Measurements from ENCODE around the gene SLFN12L. TPM values are rescaled to one million over a fixed set of nuclear protein-coding genes. Genes with fewer than 3 reads are reported as not detected.
A peak's percentile ranks its signal among the peaks of the same experiment; 100 is the strongest.

Gene SLFN12L
- total RNA-seq, result under 1 TPM; 0.22 to 0.59 TPM

DNA sequence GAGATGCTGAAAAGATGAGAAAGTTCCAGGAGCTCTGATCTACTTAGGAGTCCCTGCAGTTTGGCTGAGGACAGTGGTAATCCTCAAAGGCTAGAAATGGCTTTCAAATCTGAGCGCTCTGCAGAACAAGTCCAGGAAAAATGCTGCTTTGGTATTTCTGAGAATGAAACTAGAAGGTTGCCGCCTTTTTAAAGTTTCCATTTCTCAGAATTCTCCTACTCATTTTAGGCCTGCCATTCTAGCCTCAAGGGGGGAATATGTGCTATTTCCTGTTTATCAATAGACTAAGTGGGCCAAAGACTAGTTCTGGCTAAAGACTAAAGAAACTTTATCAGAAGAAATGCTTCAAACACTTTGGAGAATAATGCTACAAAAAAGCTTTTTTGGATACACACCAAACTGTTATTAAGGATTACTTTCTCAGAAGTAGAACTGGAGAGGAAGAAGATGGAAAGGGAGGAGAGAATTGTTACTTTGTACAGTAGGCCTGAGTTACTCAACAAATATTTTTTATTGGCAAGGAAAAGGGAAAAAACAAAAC lies at the start of gene SLFN12L:
Gene SLFN12L (minus strand): TSS at position 78 of the 541 bp plus-strand sequence. CDS start 15,314 bp downstream, outside the sequence.
- TF ChIP-seq, protein P1, sequence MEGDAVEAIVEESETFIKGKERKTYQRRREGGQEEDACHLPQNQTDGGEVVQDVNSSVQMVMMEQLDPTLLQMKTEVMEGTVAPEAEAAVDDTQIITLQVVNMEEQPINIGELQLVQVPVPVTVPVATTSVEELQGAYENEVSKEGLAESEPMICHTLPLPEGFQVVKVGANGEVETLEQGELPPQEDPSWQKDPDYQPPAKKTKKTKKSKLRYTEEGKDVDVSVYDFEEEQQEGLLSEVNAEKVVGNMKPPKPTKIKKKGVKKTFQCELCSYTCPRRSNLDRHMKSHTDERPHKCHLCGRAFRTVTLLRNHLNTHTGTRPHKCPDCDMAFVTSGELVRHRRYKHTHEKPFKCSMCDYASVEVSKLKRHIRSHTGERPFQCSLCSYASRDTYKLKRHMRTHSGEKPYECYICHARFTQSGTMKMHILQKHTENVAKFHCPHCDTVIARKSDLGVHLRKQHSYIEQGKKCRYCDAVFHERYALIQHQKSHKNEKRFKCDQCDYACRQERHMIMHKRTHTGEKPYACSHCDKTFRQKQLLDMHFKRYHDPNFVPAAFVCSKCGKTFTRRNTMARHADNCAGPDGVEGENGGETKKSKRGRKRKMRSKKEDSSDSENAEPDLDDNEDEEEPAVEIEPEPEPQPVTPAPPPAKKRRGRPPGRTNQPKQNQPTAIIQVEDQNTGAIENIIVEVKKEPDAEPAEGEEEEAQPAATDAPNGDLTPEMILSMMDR (IDR thresholded peaks at IDR 0.05), result no peak
- Histone ChIP-seq H3K4me1 (peaks cover 3 to 23% of the 10 kb centered on the region in 2 donors), H3K27ac (peak within 1 kb of the TSS; percentile 13 to 30), H3K4me3 (no peak within 1 kb of the TSS), H3K9me3 (no peaks in the 10 kb centered on the region), H3K27me3 (no peaks in the 10 kb centered on the region), H3K36me3 (no peaks in the 10 kb centered on the region)
- DNase-seq (ENCODE audit: low spot score), result no peak

DNA sequence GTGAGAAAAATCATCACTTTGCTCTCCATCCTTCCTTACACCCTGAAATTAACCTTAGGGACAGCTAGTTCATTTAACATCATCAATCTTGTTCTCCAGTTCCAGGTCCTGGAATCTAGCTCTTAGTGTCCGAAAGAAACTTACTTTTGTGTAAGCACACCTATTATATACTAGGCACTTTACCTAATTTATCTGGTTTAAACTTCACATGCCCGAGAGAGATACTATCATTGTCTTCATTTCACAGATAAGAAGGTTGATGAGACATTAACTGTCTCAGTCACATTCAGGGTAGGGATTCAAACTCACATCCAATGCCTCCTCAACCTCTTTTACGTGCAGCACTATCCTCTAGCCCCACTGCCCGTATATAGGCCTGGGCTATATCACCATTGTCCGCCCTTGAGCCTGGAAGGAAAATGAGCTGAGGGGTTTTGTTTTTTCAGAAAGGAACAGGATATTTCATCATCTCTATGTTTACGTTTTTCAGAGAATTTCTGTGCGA lies 49.1 kb upstream of the SLFN12L start:
- Histone ChIP-seq H3K27me3 (no peaks in the 10 kb centered on the region), H3K9me3 (no peaks in the 10 kb centered on the region), H3K4me1 (peaks cover 0 to 30% of the 10 kb centered on the region in 2 donors), H3K4me3 (peak overlapping the region; percentile 64 to 79), H3K27ac (peak overlapping the region; percentile 92 to 94), H3K36me3 (no peaks in the 10 kb centered on the region)
- DNase-seq (ENCODE audit: low spot score), result no peak
- TF ChIP-seq, protein P1 (IDR thresholded peaks at IDR 0.05), result no peak

DNA sequence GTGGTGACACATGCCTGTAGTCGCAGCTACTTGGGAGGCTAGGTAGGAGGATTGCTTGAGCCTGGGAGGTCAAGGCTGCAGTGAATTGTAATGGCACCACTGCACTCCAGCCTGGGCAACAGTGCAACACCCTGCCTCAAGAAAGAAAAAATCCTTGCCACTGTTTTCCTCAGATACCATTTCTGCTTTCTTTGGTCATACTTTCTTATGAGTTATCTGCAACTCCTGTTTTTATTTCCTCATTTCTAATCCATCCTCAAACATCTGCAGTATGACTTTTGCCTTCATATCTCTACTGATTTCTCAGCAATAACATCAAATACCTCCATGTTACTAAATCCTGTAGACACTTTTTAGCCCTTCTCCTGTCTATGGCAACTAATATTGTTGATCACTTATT lies 46.6 kb upstream of the SLFN12L start:
- Histone ChIP-seq H3K27ac (no peak overlapping the region), H3K4me3 (no peak overlapping the region), H3K36me3 (no peaks in the 10 kb centered on the region), H3K27me3 (no peaks in the 10 kb centered on the region), H3K9me3 (no peaks in the 10 kb centered on the region), H3K4me1 (peaks cover 0 to 22% of the 10 kb centered on the region in 2 donors)
- no peak for DNase-seq (ENCODE audit: low spot score)
- TF ChIP-seq, protein P1 (IDR thresholded peaks at IDR 0.05), result no peak

DNA sequence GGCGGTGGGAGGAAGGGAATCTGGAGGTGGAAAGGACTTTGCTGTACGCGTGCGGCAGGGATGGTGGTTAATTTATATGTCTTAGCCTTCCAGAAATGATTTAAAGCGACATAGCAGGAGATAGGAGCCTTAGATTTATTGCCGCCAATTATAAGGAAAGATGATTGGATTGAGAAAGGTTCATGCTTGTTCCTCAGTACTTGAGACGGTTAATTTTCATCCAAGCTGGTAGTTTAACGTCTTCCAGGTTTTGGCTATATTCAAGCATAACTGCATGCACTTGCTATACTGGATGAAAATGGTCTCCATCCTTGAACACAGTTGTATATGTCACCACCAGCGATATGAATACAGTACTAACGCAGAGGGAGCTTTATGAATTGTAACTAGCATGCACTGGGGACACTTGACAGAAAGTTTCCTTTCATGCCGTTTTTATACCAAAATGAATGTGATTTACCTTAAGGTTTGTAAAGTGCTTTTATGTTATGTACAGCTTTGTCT lies 41.5 kb upstream of the SLFN12L start:
- Histone ChIP-seq H3K4me1 (peaks cover 0 to 18% of the 10 kb centered on the region in 2 donors), H3K36me3 (peaks cover 13% of the 10 kb centered on the region), H3K9me3 (no peaks in the 10 kb centered on the region), H3K4me3 (peak overlapping the region; percentile 61 to 72), H3K27ac (peak overlapping the region; percentile 89 to 95), H3K27me3 (no peaks in the 10 kb centered on the region)
- DNase-seq (ENCODE audit: low spot score), result no peak
- TF ChIP-seq, protein P1 (IDR thresholded peaks at IDR 0.05), result no peak

DNA sequence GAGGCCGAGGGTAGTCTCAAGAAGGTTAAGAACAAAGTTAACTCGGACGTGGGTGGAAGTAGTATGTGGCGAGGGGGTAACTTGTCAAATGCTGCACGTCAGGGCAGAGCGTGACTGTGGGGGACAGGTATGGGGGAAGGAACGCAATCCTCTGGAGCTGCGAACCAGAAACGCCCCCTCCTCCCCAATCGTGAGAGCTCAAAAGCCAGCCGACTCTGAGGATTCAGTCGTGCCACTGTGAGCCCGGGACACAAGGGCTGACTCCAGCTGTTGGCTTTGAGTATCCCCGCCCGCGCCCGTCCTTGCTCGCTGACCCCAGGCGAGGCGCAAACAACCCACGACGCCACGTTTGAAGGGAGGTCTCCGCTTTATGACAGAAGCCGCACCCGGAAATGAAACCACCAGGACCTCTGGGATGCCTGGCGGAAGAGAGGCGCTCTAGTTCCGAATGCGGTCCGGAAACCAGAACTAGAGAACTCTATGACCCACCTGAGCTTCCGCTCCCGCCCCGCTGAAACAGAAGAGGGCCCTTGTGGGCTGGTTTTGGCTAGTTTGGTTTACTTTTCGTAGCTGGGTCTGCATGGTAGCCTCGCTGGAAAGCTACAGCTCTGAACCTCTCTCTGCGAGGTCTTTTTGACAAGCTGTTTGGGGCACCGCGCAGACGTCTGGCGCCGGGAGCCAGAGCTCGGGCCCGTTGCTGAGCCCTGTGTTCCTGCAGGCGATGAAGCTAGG lies 40.9 kb upstream of the SLFN12L start, which contains the start of gene PEX12:
Gene PEX12 (minus strand): TSS at position 375 of the 732 bp plus-strand sequence. CDS start 550 bp downstream, outside the sequence.
- TF ChIP-seq, protein P1 (IDR thresholded peaks at IDR 0.05), result no peak
- Histone ChIP-seq H3K4me3 (peak within 1 kb of the TSS; percentile 61 to 72), H3K9me3 (no peaks in the 10 kb centered on the region), H3K27ac (peak within 1 kb of the TSS; percentile 89 to 95), H3K27me3 (no peaks in the 10 kb centered on the region), H3K4me1 (peaks cover 0 to 18% of the 10 kb centered on the region in 2 donors), H3K36me3 (peaks cover 13% of the 10 kb centered on the region)
- DNase-seq (ENCODE audit: low spot score), result peak; percentile 89
